Thyroid gland (tissue), 4 donors: ENCODE measurements around the gene POLR2B.

Experiments
- POLR2A ChIP-seq, 2 donors: fragments of 450-650 bp; IDR thresholded peaks; one replicate each; pipeline ENCODE4 v1.6.1; 2017; ENCODE audit warnings: antibody characterized with exemption in 2 of 2, mild to moderate bottlenecking in 2 of 2, moderate library complexity in 1 of 2
- TF ChIP-seq, protein P1 (sequence below), 6 experiments: fragments of 200-600 bp in 3 of 6; fragments of 450-650 bp in 3 of 6; sonication (generic) in 3 of 6; IDR thresholded peaks; one replicate each; pipeline ENCODE4 v1.5.1; 2016 to 2019; ENCODE audit warnings: antibody characterized with exemption in 6 of 6, mild to moderate bottlenecking in 2 of 6, inconsistent platforms in 1 of 6, moderate library complexity in 1 of 6

- TF ChIP-seq, protein P1, sequence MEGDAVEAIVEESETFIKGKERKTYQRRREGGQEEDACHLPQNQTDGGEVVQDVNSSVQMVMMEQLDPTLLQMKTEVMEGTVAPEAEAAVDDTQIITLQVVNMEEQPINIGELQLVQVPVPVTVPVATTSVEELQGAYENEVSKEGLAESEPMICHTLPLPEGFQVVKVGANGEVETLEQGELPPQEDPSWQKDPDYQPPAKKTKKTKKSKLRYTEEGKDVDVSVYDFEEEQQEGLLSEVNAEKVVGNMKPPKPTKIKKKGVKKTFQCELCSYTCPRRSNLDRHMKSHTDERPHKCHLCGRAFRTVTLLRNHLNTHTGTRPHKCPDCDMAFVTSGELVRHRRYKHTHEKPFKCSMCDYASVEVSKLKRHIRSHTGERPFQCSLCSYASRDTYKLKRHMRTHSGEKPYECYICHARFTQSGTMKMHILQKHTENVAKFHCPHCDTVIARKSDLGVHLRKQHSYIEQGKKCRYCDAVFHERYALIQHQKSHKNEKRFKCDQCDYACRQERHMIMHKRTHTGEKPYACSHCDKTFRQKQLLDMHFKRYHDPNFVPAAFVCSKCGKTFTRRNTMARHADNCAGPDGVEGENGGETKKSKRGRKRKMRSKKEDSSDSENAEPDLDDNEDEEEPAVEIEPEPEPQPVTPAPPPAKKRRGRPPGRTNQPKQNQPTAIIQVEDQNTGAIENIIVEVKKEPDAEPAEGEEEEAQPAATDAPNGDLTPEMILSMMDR (IDR thresholded peaks at IDR 0.05) = no peak
- no peak for TF ChIP-seq POLR2A (IDR thresholded peaks at IDR 0.05)
Measured at GRCh38 chr4:56976283-56976836, 2.3 kb upstream of the POLR2B start.
